GM23248 (cell line): ENCODE results near the gene ZFAND3. TPM values are rescaled to one million over a fixed set of nuclear protein-coding genes. Genes with fewer than 3 reads are reported as not detected.

Experiments used
- DNase-seq: peaks from one replicate; pipeline ENCODE4 v3.0.0-alpha.2; 2015
- H2AFZ ChIP-seq: fragments of 200-600 bp; sonication (generic); 2 replicates; pipeline ENCODE4 v1.6.1; 2016; ENCODE audit warnings: antibody characterized with exemption
- H3F3A ChIP-seq: fragments of 200-600 bp; sonication (generic); 2 replicates; pipeline ENCODE4 v1.6.1; 2016; ENCODE audit warnings: mild to moderate bottlenecking, antibody characterized with exemption, mixed run types; ENCODE audit not compliant: insufficient read depth
- H3K27ac ChIP-seq: fragments of 200-600 bp; sonication (generic); 2 replicates; pipeline ENCODE4 v1.5.1; 2016; ENCODE audit warnings: mild to moderate bottlenecking
- H3K27me3 ChIP-seq: fragments of 200-600 bp; sonication (generic); replicated peaks from 2 replicates; pipeline ENCODE4 v1.6.1; 2016; ENCODE audit warnings: mild to moderate bottlenecking; ENCODE audit not compliant: insufficient read depth
- H3K36me3 ChIP-seq: fragments of 200-600 bp; sonication (generic); 2 replicates; pipeline ENCODE4 v1.6.1; 2016; ENCODE audit warnings: low read depth, mild to moderate bottlenecking
- H3K4me1 ChIP-seq: fragments of 200-600 bp; sonication (generic); 2 replicates; pipeline ENCODE4 v1.6.1; 2016; ENCODE audit warnings: mild to moderate bottlenecking; ENCODE audit not compliant: insufficient read depth
- H3K4me2 ChIP-seq: fragments of 200-600 bp; sonication (generic); one replicate; pipeline ENCODE4 v1.6.1; 2016; ENCODE audit warnings: mild to moderate bottlenecking; ENCODE audit not compliant: unreplicated experiment
- H3K4me3 ChIP-seq: fragments of 200-600 bp; sonication (generic); 2 replicates; pipeline ENCODE4 v1.5.1; 2016; ENCODE audit warnings: mild to moderate bottlenecking
- H3K79me2 ChIP-seq: fragments of 200-600 bp; sonication (generic); 2 replicates; pipeline ENCODE4 v1.6.1; 2016; ENCODE audit warnings: mild to moderate bottlenecking; ENCODE audit not compliant: insufficient read depth
- H3K9ac ChIP-seq: fragments of 200-600 bp; sonication (generic); 2 replicates; pipeline ENCODE4 v1.6.1; 2016; ENCODE audit warnings: mild to moderate bottlenecking
- H3K9me2 ChIP-seq: fragments of 200-600 bp; sonication (generic); 2 replicates; pipeline ENCODE4 v1.6.1; 2016; ENCODE audit warnings: mixed run types, mild to moderate bottlenecking, moderate library complexity; ENCODE audit not compliant: insufficient read depth
- H3K9me3 ChIP-seq: fragments of 200-600 bp; sonication (generic); one replicate; pipeline ENCODE4 v1.6.1; 2017; ENCODE audit warnings: low read depth
- H4K20me1 ChIP-seq: fragments of 200-600 bp; sonication (generic); 2 replicates; pipeline ENCODE4 v1.6.0; 2016; ENCODE audit not compliant: insufficient read depth
- EZH2 ChIP-seq: fragments of 200-600 bp; sonication (generic); IDR thresholded peaks from 2 replicates; pipeline ENCODE4 v1.6.1; 2018; ENCODE audit warnings: antibody characterized with exemption, mild to moderate bottlenecking; ENCODE audit not compliant: insufficient read depth, poor library complexity, severe bottlenecking
- EZH2phosphoT487 ChIP-seq: fragments of 200-600 bp; sonication (generic); IDR thresholded peaks from 2 replicates; pipeline ENCODE4 v1.6.1; 2018; ENCODE audit warnings: antibody characterized with exemption, moderate library complexity, mild to moderate bottlenecking, low read depth; ENCODE audit not compliant: insufficient read depth
- WGBS, 2 experiments: methylation state at CpG; one replicate each; pipeline ENCODE4 v1.1.6; 2015 to 2017; ENCODE audit warnings: low lambda C conversion rate in 2 of 2, low coverage in 1 of 2; ENCODE audit errors: missing lambda C conversion rate in 2 of 2; 5-methylcytosine and 5-hydroxymethylcytosine counted together
- in situ Hi-C: fragments of 300-500 bp; cut with MboI; formaldehyde crosslinking; loops from 2 replicates; pipeline ENCODE4 v1.15.0; 2020
- polyA plus RNA-seq: library from polyadenylated mRNA; unstranded; fragments of >200 nt; fragmentation: Nextera tagmentation; extraction: Ambion mirVana; gene quantifications from 2 replicates; pipeline ENCODE4 v1.2.1, GENCODE V29; 2016
- total RNA-seq: library from RNA; depleted of rRNA; stranded (reverse); fragments of >200 nt; shearing (Covaris generic); gene quantifications from 2 replicates; pipeline ENCODE4 v1.2.3, GENCODE V29; 2014

The ZFAND3 gene
- total and polyA plus RNA-seq, 2 experiments from 2014 or later, result 27.5 to 40.0 TPM

- H3K27ac ChIP-seq, result no peak overlapping the region
- in situ Hi-C loops, result no loop called here
- WGBS, 2 experiments, result 93 to 98% methylated on average over 2 of the region's 2 CpGs
These were observed 7.5 kb downstream of the ZFAND3 start for GRCh38 chr6:37826993-37827392.

GRCh38 chr6:37827603-37828265, 8.2 kb downstream of the ZFAND3 start:
- Histone ChIP-seq H3K4me3 (no peak overlapping the region), H3K27ac (no peak overlapping the region), H3K9me2 (no peaks in the 10 kb centered on the region; the same call in 1 of the 2 replicates), H3F3A (peaks cover 30% of the 10 kb centered on the region; the same call in 1 of the 2 replicates), H3K4me1 (peaks cover 40% of the 10 kb centered on the region), H3K9me3 (no peaks in the 10 kb centered on the region), H3K36me3 (no peaks in the 10 kb centered on the region), H2AFZ (no peak overlapping the region), H3K79me2 (peaks cover 100% of the 10 kb centered on the region), H3K4me2 (no peak overlapping the region), H3K9ac (no peak overlapping the region), H3K27me3 (no peaks in the 10 kb centered on the region), H4K20me1 (peaks cover 80% of the 10 kb centered on the region)
- TF ChIP-seq EZH2phosphoT487 (no peak), EZH2 (no peak)
- in situ Hi-C loops, result no loop called here
- WGBS, 2 experiments, result 30 to 32% methylated on average over 4 of the region's 4 CpGs
- no peak for DNase-seq

More at GRCh38 chr6:37826993-37827392, 7.5 kb downstream of the ZFAND3 start:
- Histone ChIP-seq H3K4me1 (peaks cover 47% of the 10 kb centered on the region), H3K9me2 (no peaks in the 10 kb centered on the region; the same call in 1 of the 2 replicates), H3F3A (peaks cover 30% of the 10 kb centered on the region; the same call in 1 of the 2 replicates), H4K20me1 (peaks cover 80% of the 10 kb centered on the region), H3K9me3 (no peaks in the 10 kb centered on the region), H2AFZ (no peak overlapping the region), H3K9ac (no peak overlapping the region), H3K79me2 (peaks cover 100% of the 10 kb centered on the region), H3K4me2 (no peak overlapping the region), H3K4me3 (no peak overlapping the region), H3K36me3 (no peaks in the 10 kb centered on the region), H3K27me3 (no peaks in the 10 kb centered on the region)
- no peak for DNase-seq
- no peak for TF ChIP-seq EZH2

GRCh38 chr6:37830225-37830624, 10.7 kb downstream of the ZFAND3 start:
- Histone ChIP-seq H3K9me2 (no peaks in the 10 kb centered on the region), H3F3A (peaks cover 25% of the 10 kb centered on the region; the same call in 1 of the 2 replicates), H3K27ac (no peak overlapping the region), H3K79me2 (peaks cover 100% of the 10 kb centered on the region), H3K4me2 (no peak overlapping the region), H3K4me3 (no peak overlapping the region), H3K4me1 (peaks cover 18% of the 10 kb centered on the region), H3K27me3 (no peaks in the 10 kb centered on the region), H4K20me1 (peaks cover 79% of the 10 kb centered on the region), H3K9ac (no peak overlapping the region), H3K36me3 (no peaks in the 10 kb centered on the region), H3K9me3 (no peaks in the 10 kb centered on the region), H2AFZ (no peak overlapping the region)
- 47 to 52% methylated on average over 2 of the region's 2 CpGs for WGBS, 2 experiments
- in situ Hi-C loops, result no loop called here
- DNase-seq, result no peak
- no peak for TF ChIP-seq EZH2phosphoT487
- TF ChIP-seq EZH2, result no peak

- no peak overlapping the region for H3K9ac ChIP-seq
- H2AFZ ChIP-seq, result no peak overlapping the region
- H3K27ac ChIP-seq, result no peak overlapping the region
- H3K4me1 ChIP-seq, result 0 out of 2 replicates have a peak, but pooled peaks cover 6% of the 10 kb centered on the region
- H3K4me2 ChIP-seq, result no peak overlapping the region
- H3F3A ChIP-seq, result peaks cover 19% of the 10 kb centered on the region; the same call in 1 of the 2 replicates
- DNase-seq, result no peak
- no peaks in the 10 kb centered on the region for H3K27me3 ChIP-seq
- no peaks in the 10 kb centered on the region for H3K9me2 ChIP-seq
- no peaks in the 10 kb centered on the region for H3K36me3 ChIP-seq
- H3K79me2 ChIP-seq, result peaks cover 100% of the 10 kb centered on the region
- in situ Hi-C loops, result no loop called here
- no peak overlapping the region for H3K4me3 ChIP-seq
- TF ChIP-seq EZH2phosphoT487 (no peak), EZH2 (no peak)
- 97 to 98% methylated on average over 4 of the region's 4 CpGs for WGBS, 2 experiments
- H4K20me1 ChIP-seq, result peaks cover 76% of the 10 kb centered on the region
- no peaks in the 10 kb centered on the region for H3K9me3 ChIP-seq
These were observed 11.9 kb downstream of the ZFAND3 start for GRCh38 chr6:37831457-37831856.
